GM12878 (cell line): Measurements from ENCODE around the gene BCAR3.

Experiments used
- FOS ChIP-seq: IDR thresholded peaks from 3 replicates; pipeline ENCODE4 v1.6.1; 2011; ENCODE audit warnings: borderline replicate concordance; ENCODE audit not compliant: insufficient read length; ENCODE audit errors: extremely low read depth
- GABPA ChIP-seq: IDR thresholded peaks from 2 replicates; pipeline ENCODE4 v1.6.1; 2014; ENCODE audit warnings: antibody characterized with exemption, low read depth, mild to moderate bottlenecking, inconsistent platforms
- JUNB ChIP-seq: IDR thresholded peaks from 2 replicates; pipeline ENCODE4 v1.6.1; 2016; ENCODE audit warnings: antibody characterized with exemption, mild to moderate bottlenecking
- SKIL ChIP-seq: fragments of 450-650 bp; IDR thresholded peaks from 2 replicates; pipeline ENCODE4 v1.6.1; 2017; ENCODE audit warnings: mild to moderate bottlenecking, low read depth, inconsistent platforms; ENCODE audit not compliant: poor library complexity, severe bottlenecking
- TAF1 ChIP-seq: IDR thresholded peaks from 2 replicates; pipeline ENCODE4 v1.6.1; 2011; ENCODE audit warnings: mild to moderate bottlenecking, low read depth, low read length, borderline replicate concordance
- TBL1XR1 ChIP-seq: IDR thresholded peaks from 2 replicates; pipeline ENCODE4 v1.6.1; 2012; ENCODE audit warnings: low read depth, low read length, improper control_type of control experiment
- TF ChIP-seq, protein P1 (sequence below), 3 experiments: IDR thresholded peaks in 2 of 3; conservative IDR thresholded peaks in 1 of 3; 2 replicates each; pipeline ENCODE4 v1.5.1; 2011; ENCODE audit warnings: low read depth in 3 of 3, low read length in 3 of 3, mild to moderate bottlenecking in 3 of 3, control low read depth in 2 of 3, moderate library complexity in 2 of 3, inconsistent platforms in 1 of 3, mixed read lengths in 1 of 3; ENCODE audit not compliant: control insufficient read depth in 2 of 3, insufficient read depth in 1 of 3; ENCODE audit errors: extremely low read depth in 1 of 3
- TF ChIP-seq, protein P2 (sequence below): fragments of 450-650 bp; IDR thresholded peaks from 2 replicates; pipeline ENCODE4 v1.6.1; 2017; ENCODE audit warnings: mild to moderate bottlenecking, moderate library complexity
- TF ChIP-seq, protein P3 (sequence below): fragments of 450-650 bp; IDR thresholded peaks from 2 replicates; pipeline ENCODE4 v1.6.1; 2017; ENCODE audit warnings: mild to moderate bottlenecking

GRCh38 chr1:93541045-93541444 lies 140.6 kb downstream of the BCAR3 start:
- no peak for TF ChIP-seq TAF1
- no peak for TF ChIP-seq JUNB
- TF ChIP-seq, protein P1, sequence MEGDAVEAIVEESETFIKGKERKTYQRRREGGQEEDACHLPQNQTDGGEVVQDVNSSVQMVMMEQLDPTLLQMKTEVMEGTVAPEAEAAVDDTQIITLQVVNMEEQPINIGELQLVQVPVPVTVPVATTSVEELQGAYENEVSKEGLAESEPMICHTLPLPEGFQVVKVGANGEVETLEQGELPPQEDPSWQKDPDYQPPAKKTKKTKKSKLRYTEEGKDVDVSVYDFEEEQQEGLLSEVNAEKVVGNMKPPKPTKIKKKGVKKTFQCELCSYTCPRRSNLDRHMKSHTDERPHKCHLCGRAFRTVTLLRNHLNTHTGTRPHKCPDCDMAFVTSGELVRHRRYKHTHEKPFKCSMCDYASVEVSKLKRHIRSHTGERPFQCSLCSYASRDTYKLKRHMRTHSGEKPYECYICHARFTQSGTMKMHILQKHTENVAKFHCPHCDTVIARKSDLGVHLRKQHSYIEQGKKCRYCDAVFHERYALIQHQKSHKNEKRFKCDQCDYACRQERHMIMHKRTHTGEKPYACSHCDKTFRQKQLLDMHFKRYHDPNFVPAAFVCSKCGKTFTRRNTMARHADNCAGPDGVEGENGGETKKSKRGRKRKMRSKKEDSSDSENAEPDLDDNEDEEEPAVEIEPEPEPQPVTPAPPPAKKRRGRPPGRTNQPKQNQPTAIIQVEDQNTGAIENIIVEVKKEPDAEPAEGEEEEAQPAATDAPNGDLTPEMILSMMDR (IDR thresholded peaks at IDR 0.05 in 2 of 3, conservative IDR thresholded peaks at IDR 0.05 in 1 of 3; ENCODE audit: control insufficient read depth in 2 of 3, extremely low read depth in 1 of 3, insufficient read depth in 1 of 3, low read depth in 3 of 3, low read length in 3 of 3) = no peak
- TF ChIP-seq, protein P2, sequence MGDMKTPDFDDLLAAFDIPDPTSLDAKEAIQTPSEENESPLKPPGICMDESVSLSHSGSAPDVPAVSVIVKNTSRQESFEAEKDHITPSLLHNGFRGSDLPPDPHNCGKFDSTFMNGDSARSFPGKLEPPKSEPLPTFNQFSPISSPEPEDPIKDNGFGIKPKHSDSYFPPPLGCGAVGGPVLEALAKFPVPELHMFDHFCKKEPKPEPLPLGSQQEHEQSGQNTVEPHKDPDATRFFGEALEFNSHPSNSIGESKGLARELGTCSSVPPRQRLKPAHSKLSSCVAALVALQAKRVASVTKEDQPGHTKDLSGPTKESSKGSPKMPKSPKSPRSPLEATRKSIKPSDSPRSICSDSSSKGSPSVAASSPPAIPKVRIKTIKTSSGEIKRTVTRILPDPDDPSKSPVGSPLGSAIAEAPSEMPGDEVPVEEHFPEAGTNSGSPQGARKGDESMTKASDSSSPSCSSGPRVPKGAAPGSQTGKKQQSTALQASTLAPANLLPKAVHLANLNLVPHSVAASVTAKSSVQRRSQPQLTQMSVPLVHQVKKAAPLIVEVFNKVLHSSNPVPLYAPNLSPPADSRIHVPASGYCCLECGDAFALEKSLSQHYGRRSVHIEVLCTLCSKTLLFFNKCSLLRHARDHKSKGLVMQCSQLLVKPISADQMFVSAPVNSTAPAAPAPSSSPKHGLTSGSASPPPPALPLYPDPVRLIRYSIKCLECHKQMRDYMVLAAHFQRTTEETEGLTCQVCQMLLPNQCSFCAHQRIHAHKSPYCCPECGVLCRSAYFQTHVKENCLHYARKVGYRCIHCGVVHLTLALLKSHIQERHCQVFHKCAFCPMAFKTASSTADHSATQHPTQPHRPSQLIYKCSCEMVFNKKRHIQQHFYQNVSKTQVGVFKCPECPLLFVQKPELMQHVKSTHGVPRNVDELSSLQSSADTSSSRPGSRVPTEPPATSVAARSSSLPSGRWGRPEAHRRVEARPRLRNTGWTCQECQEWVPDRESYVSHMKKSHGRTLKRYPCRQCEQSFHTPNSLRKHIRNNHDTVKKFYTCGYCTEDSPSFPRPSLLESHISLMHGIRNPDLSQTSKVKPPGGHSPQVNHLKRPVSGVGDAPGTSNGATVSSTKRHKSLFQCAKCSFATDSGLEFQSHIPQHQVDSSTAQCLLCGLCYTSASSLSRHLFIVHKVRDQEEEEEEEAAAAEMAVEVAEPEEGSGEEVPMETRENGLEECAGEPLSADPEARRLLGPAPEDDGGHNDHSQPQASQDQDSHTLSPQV = no peak
- TF ChIP-seq GABPA = no peak
- no peak for TF ChIP-seq TBL1XR1
- TF ChIP-seq, protein P3, sequence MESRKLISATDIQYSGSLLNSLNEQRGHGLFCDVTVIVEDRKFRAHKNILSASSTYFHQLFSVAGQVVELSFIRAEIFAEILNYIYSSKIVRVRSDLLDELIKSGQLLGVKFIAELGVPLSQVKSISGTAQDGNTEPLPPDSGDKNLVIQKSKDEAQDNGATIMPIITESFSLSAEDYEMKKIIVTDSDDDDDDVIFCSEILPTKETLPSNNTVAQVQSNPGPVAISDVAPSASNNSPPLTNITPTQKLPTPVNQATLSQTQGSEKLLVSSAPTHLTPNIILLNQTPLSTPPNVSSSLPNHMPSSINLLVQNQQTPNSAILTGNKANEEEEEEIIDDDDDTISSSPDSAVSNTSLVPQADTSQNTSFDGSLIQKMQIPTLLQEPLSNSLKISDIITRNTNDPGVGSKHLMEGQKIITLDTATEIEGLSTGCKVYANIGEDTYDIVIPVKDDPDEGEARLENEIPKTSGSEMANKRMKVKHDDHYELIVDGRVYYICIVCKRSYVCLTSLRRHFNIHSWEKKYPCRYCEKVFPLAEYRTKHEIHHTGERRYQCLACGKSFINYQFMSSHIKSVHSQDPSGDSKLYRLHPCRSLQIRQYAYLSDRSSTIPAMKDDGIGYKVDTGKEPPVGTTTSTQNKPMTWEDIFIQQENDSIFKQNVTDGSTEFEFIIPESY = no peak
- TF ChIP-seq FOS = no peak
- no peak for TF ChIP-seq SKIL
